ENCODE results near the gene AFG3L2.

The AFG3L2 gene

DNA sequence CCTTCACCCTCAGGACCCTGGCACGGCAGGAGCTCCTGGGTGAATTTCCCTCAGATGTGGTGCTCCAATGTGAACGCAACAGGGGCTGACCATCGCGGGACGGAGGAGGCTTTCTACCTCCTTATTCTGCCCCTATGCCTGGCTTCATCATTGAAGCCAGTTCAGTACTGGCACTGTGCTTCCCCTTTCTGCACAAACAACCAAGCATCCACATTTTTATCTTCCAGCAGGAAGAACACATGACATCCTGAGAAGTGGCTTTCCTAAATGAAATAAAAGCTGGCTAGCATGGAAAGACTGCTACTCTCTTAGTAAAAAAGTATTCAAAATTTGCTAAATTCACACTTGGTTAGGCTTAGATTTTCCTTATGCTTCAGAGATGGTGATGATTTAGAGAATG is 24.8 kb downstream of the AFG3L2 start:
- TF ChIP-seq MYC (IDR thresholded peaks at IDR 0.05; ENCODE audit: low read depth, low read length) (no peak), POLR2A (IDR thresholded peaks at IDR 0.05; ENCODE audit: extremely low read depth, insufficient read length) (no peak)
- no peak overlapping the region for H3K4me3 ChIP-seq (ENCODE audit: low read depth, low read length)
- no peak for DNase-seq (ENCODE audit: low read depth)

DNA sequence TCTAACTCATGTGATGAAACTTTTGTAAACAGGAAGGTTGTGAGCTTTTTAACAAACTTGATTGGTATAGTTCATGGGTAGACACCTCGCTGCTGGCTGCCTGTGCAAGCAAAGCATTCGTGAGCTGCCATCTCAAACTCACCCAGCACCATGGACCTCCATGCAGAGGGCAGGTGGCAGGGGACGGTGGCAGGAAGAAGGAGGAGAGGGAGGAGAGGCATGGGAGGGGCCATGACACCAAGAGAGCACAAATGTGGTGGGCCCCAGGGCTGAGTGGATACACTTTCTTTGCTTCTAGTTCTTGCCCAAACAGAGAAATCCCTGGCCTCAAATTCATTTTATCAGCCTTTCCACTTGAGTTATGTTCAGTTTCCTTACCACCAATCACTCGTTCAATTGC is 29.1 kb downstream of the AFG3L2 start:
- DNase-seq (ENCODE audit: low read depth), result no peak
- H3K4me3 ChIP-seq (ENCODE audit: low read depth, low read length), result no peak overlapping the region
- TF ChIP-seq, protein P1, sequence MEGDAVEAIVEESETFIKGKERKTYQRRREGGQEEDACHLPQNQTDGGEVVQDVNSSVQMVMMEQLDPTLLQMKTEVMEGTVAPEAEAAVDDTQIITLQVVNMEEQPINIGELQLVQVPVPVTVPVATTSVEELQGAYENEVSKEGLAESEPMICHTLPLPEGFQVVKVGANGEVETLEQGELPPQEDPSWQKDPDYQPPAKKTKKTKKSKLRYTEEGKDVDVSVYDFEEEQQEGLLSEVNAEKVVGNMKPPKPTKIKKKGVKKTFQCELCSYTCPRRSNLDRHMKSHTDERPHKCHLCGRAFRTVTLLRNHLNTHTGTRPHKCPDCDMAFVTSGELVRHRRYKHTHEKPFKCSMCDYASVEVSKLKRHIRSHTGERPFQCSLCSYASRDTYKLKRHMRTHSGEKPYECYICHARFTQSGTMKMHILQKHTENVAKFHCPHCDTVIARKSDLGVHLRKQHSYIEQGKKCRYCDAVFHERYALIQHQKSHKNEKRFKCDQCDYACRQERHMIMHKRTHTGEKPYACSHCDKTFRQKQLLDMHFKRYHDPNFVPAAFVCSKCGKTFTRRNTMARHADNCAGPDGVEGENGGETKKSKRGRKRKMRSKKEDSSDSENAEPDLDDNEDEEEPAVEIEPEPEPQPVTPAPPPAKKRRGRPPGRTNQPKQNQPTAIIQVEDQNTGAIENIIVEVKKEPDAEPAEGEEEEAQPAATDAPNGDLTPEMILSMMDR (IDR thresholded peaks at IDR 0.05; ENCODE audit: low read depth, low read length), result no peak

DNA sequence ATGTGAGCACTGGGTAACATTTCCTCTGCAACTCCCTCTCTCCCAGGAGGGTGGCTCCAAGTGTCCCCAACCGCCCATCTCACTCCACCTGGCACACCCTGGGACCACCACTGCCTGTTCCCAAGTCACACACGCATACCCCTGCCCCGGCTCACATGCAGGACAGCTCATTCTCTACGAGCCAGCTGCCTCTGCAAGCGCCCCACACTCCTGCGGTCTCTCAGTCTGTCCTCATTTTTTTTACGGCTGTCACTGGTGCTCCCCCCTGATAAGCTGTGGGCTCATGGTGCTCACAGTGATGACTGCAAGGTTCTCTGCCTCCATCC is 30.8 kb downstream of the AFG3L2 start:
- H3K4me3 ChIP-seq (ENCODE audit: low read depth, low read length), result no peak overlapping the region
- no peak for DNase-seq (ENCODE audit: low read depth)
- no peak for TF ChIP-seq POLR2A (IDR thresholded peaks at IDR 0.05; ENCODE audit: extremely low read depth, insufficient read length)
- TF ChIP-seq, protein P1 (IDR thresholded peaks at IDR 0.05; ENCODE audit: low read depth, low read length), result no peak
- no peak for TF ChIP-seq MYC (IDR thresholded peaks at IDR 0.05; ENCODE audit: low read depth, low read length)
- TF ChIP-seq, protein P2, sequence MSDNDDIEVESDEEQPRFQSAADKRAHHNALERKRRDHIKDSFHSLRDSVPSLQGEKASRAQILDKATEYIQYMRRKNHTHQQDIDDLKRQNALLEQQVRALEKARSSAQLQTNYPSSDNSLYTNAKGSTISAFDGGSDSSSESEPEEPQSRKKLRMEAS (IDR thresholded peaks at IDR 0.05; ENCODE audit: low read depth, low read length), result no peak

DNA sequence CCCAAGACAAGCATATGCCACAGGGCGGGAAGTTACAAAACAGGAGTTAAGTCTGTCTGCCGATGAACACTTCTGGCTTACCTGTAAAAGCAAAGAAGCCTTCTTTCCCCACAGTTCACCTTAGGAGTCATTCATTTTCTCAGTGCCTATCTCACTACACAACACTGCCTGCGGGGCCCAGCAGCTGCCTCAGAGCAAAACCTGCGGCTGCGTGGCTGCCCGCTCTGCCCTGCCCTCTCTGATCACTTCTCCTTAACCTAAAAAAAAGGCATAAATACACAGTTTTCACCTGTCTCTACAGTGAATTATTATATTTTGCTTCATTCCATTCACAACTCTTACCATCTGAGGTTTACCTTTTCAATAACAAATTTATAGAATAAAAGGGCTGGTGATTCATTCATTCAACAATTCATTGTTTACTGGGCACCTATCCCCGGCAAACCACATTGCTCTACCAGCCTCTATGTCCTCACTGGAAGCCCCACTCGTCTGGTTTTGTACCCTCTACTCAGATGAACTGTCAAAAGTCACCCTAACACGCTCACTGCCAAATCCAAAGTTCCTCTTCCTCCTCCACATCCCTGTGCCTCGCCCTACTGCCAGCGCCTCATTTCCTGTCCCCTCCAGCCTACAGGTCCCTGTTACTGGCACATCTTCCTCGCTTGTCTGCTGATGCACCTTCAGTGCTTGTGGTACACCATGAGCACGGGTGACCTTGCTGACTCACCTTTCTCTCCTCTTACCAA is 31.4 kb downstream of the AFG3L2 start:
- TF ChIP-seq, protein P1 (IDR thresholded peaks at IDR 0.05; ENCODE audit: low read depth, low read length), result no peak
- TF ChIP-seq MYC (IDR thresholded peaks at IDR 0.05; ENCODE audit: low read depth, low read length), result no peak
- TF ChIP-seq POLR2A (IDR thresholded peaks at IDR 0.05; ENCODE audit: extremely low read depth, insufficient read length), result no peak
- TF ChIP-seq, protein P2 (IDR thresholded peaks at IDR 0.05; ENCODE audit: low read depth, low read length), result no peak
- no peak overlapping the region for H3K4me3 ChIP-seq (ENCODE audit: low read depth, low read length)
- DNase-seq (ENCODE audit: low read depth), result no peak

DNA sequence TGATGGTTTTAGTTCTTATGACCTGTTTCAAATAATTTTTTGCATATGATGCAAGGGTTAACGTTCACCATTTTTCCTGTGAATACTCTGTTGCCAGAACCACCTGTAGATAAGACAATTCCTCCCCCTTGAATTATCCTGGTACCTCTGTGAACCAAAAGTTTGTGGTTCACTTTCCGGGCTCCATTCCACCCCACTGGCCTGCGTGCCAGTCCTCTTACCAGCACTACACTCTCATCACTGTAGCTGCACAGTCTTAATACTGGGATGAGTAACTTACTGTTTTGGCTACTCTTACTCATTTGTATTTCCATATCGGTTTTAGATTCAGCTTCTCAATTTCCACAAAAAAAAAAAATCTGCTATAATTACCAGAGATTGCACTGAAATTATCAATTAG is 34.4 kb downstream of the AFG3L2 start:
- H3K4me3 ChIP-seq (ENCODE audit: low read depth, low read length), result no peak overlapping the region
- TF ChIP-seq, protein P2 (IDR thresholded peaks at IDR 0.05; ENCODE audit: low read depth, low read length), result no peak
- TF ChIP-seq MYC (IDR thresholded peaks at IDR 0.05; ENCODE audit: low read depth, low read length), result no peak
- TF ChIP-seq POLR2A (IDR thresholded peaks at IDR 0.05; ENCODE audit: extremely low read depth, insufficient read length), result no peak
- TF ChIP-seq, protein P1 (IDR thresholded peaks at IDR 0.05; ENCODE audit: low read depth, low read length), result no peak
- no peak for DNase-seq (ENCODE audit: low read depth)

DNA sequence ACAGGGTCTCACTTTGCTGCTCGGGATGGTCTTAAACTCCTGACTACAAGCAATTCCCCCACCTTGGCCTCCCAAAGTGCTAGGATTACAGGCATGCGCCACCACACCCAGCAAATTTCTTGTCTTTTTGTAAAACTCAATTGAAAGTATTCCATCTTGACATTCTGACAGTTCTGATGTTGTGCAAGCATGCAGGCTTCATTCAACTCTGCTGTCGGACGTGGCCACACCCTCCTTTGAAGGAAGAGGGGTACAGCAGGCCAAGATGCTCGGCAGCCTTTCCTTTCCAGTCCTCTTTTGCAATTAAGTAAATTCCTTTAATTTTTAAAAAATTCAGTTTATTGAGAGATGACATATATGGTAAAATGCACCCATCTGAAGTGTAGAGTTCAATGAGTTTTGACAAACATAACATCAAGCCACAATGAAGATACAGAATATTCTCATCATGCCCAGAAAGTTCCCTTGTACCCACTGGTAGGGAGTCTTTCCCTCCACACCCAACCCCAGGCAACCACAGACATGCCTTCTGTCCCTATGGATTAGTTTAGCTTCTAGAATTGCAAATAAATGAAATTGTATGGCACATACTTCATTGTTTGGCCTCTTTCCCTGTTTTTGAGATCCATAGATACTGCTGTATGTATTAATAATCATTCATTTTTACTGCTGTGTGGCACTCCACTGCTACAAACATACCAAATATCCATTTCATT is 35.9 kb downstream of the AFG3L2 start:
- no peak for DNase-seq (ENCODE audit: low read depth)
- TF ChIP-seq, protein P2 (IDR thresholded peaks at IDR 0.05; ENCODE audit: low read depth, low read length), result no peak
- TF ChIP-seq POLR2A (IDR thresholded peaks at IDR 0.05; ENCODE audit: extremely low read depth, insufficient read length) (no peak), MYC (IDR thresholded peaks at IDR 0.05; ENCODE audit: low read depth, low read length) (no peak)
- TF ChIP-seq, protein P1 (IDR thresholded peaks at IDR 0.05; ENCODE audit: low read depth, low read length), result no peak
- H3K4me3 ChIP-seq (ENCODE audit: low read depth, low read length), result no peak overlapping the region

Data from NB4 (cell line).